Measurements from ENCODE around the gene KIF6.

KIF6 gene

DNA sequence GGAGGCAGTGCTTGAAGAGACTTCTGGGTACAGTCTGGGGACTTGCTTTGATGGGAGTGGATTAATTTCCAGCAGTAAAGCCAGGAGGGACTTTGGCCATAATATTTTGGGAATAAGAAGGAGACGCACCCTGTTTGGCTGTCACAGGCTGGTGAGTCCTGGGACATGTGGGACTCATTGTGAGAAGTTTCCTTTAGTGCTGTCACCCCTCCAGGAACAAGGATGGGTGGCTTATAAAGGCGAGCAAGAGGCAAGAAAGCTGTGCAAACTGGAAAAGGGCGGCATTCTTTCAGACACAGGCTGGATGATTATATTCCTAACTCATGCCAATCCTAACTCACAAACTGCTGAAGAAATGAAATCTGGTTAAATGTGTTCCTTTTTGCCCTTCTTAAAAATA, 325.2 kb downstream of the KIF6 start:
- DNase-seq (ENCODE audit: low read depth) = no peak
- TF ChIP-seq, protein P1, sequence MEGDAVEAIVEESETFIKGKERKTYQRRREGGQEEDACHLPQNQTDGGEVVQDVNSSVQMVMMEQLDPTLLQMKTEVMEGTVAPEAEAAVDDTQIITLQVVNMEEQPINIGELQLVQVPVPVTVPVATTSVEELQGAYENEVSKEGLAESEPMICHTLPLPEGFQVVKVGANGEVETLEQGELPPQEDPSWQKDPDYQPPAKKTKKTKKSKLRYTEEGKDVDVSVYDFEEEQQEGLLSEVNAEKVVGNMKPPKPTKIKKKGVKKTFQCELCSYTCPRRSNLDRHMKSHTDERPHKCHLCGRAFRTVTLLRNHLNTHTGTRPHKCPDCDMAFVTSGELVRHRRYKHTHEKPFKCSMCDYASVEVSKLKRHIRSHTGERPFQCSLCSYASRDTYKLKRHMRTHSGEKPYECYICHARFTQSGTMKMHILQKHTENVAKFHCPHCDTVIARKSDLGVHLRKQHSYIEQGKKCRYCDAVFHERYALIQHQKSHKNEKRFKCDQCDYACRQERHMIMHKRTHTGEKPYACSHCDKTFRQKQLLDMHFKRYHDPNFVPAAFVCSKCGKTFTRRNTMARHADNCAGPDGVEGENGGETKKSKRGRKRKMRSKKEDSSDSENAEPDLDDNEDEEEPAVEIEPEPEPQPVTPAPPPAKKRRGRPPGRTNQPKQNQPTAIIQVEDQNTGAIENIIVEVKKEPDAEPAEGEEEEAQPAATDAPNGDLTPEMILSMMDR (conservative IDR thresholded peaks at IDR 0.05; ENCODE audit: low read depth, low read length) = no peak
- no peak overlapping the region for H3K4me3 ChIP-seq (ENCODE audit: low read length)

DNA sequence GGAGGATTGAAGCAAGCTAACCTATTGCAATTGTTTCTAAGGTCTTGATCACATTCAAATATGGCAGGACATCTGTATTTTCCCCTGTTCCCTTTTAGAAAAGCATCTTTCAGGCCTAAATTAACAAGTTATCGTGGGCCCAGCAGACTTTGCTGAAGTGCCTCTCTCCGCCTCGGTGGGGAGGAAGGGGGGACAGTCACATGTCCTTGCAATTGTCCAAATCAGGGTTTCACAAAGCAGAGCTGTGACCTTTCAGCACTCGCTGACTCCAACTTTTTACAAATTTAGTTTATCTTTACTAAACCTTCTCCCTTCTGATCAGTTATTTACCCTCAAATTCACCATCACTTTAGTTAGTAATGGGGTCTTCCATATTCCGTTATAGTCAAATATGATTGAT, 328.4 kb downstream of the KIF6 start:
- no peak for DNase-seq (ENCODE audit: low read depth)
- no peak overlapping the region for H3K4me3 ChIP-seq (ENCODE audit: low read length)
- TF ChIP-seq, protein P1 (conservative IDR thresholded peaks at IDR 0.05; ENCODE audit: low read depth, low read length) = no peak

DNA sequence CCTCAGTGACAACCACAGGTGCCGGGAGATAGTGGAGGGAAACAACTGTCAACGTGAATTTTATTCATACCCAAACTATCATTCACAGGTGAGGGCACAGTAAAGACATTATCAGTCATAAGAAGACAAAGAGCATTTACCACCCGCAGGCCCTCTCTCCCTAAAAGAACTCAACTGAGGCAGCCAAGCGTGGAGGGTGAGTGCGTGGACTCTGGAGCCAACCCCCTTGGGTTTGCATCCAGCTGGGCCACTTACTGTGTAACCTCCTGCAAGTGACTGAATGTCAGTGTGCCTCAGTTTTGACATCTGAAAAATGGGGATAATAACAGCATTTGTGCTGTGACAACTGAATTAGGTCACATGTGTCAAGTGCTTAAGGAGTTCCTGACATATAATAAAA, 332.1 kb downstream of the KIF6 start:
- TF ChIP-seq, protein P1 (conservative IDR thresholded peaks at IDR 0.05; ENCODE audit: low read depth, low read length) = no peak

DNA sequence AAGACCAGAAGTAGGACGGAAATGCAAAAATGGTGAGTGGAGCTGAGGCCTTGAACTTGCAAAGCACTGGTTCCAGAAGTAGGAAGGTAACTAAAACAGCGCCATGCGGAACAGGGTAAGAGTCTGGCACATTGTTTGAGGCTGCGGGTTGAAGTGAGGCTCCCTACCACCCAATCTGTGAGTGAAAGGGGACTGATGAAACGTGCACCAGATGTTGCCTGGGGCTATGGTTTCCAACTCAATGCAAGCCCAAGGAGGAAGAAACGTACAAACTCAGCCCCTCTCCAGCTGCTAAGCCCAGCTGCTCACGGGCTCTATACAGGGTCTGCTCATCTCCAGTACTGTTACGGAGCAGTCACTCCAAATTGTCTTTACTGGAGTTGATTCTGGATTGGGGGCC, 334.0 kb downstream of the KIF6 start:
- TF ChIP-seq, protein P1 (conservative IDR thresholded peaks at IDR 0.05; ENCODE audit: low read depth, low read length) = no peak
- no peak for DNase-seq (ENCODE audit: low read depth)
- no peak overlapping the region for H3K4me3 ChIP-seq (ENCODE audit: low read length)

More for the DNA sequence above, 332.1 kb downstream of the KIF6 start:
- DNase-seq (ENCODE audit: low read depth) = no peak
- H3K4me3 ChIP-seq (ENCODE audit: low read length) = no peak overlapping the region

DNA sequence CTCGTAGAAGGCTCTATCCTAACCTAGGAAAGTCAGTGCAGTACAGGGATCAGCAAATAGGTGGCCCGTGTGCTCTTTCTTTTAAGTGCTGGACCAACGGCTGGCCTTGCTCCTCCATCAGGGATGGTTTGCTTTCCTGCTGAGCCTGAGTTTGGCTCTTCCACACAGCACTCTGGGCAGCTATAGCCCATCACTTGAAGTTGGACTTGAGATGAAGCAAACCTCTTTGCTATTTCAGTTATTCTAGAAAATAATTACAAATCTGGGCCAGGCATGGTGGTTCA, 335.8 kb downstream of the KIF6 start:
- DNase-seq (ENCODE audit: low read depth) = no peak
- TF ChIP-seq, protein P1 (conservative IDR thresholded peaks at IDR 0.05; ENCODE audit: low read depth, low read length) = peak; percentile 49
- H3K4me3 ChIP-seq (ENCODE audit: low read length) = no peak overlapping the region

DNA sequence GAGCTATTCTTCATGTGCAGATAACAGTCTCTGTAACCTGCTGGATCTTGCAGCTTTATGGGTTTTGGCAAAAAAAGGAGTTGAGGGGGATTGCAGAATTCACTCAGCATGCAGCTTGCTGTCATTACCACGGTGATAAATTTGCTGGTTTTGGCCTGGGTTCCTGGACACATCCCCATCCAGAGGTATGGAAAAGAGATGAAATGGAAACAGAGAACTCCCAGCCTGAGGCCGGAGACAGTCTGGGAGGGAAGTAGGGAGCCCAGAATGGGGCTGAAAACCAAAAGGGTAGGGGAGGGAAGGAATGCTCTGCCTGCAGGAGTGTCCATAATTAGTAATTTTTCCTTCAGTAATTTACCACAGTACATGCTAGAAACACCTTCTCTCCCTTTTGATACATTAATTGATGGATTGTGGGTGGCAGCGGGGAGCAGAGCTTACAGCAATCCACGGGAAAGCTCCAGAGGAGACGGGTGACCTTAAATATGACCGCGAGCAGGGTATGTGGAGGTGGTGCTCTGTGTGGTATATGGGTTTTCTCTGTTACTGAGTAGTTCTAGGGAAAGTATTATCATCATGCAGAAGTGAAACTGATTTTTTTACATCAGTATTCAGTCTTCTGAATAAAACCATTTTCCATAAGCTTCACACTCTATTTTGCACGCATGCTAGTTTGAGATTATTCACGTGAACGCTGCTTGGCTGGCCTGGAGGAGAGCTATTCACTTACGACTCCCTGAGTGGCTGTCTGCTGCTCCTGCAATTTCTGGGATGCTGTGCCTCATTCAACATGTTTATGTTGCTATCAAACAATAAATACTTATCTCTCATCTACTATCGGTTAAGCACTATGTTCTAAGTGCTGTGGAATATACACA, 336.4 kb downstream of the KIF6 start:
- no peak overlapping the region for H3K4me3 ChIP-seq (ENCODE audit: low read length)
- TF ChIP-seq, protein P1 (conservative IDR thresholded peaks at IDR 0.05; ENCODE audit: low read depth, low read length) = no peak
- DNase-seq (ENCODE audit: low read depth) = no peak

DNA sequence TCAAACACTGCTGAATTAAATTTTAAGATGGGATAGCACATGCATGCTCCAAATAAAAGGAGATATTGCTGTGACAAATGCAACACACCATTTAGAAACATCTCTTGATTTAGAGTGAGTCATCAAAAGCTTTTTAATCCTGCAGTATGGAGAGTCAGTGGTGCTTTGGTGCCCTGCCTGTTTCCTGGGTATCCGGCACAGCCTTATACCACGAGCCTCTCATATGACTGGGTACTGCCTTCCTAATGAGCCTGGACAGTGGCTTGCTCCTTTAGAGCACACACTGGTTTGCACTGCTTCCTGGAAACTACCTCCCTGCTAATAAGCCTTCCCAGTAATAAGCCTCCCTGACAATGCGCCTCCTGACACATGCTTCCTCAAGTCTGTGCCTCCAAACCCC, 337.4 kb downstream of the KIF6 start:
- TF ChIP-seq, protein P1 (conservative IDR thresholded peaks at IDR 0.05; ENCODE audit: low read depth, low read length) = no peak
- DNase-seq (ENCODE audit: low read depth) = peak; percentile 98
- no peak overlapping the region for H3K4me3 ChIP-seq (ENCODE audit: low read length)
